HL-60 (cell line): Measurements from ENCODE around the gene MEN1.

ENCODE experiments used
- GABPA ChIP-seq: IDR thresholded peaks from 2 replicates; pipeline ENCODE4 v1.6.1; 2012; ENCODE audit warnings: low read depth
- POLR2AphosphoS5 ChIP-seq: IDR thresholded peaks from 2 replicates; pipeline ENCODE4 v1.6.1; 2012; ENCODE audit warnings: low read depth
- TF ChIP-seq, protein P1 (sequence below): IDR thresholded peaks from one replicate; pipeline ENCODE4 v1.5.1; 2011; ENCODE audit warnings: low read length, control low read depth, inconsistent platforms; ENCODE audit not compliant: insufficient read depth

DNA sequence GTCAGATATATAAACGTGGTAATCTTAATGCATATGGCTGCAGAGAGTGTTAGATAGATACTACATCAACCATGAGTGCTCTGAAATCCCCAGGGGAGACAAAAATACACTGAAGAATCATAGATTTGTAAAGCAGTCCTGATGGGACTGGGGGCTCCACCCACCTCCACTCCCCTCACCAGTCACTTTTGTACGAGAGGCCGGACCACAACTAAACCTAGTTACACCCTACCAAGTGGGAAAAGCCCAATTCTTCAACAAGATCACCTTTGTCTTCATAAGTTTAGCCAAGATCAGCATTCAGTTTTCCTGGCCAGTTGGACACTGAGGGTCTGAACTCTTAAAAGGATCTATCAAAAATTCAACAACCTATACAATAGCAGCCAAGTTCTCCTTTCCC, 33.5 kb downstream of the MEN1 start:
- TF ChIP-seq, protein P1, sequence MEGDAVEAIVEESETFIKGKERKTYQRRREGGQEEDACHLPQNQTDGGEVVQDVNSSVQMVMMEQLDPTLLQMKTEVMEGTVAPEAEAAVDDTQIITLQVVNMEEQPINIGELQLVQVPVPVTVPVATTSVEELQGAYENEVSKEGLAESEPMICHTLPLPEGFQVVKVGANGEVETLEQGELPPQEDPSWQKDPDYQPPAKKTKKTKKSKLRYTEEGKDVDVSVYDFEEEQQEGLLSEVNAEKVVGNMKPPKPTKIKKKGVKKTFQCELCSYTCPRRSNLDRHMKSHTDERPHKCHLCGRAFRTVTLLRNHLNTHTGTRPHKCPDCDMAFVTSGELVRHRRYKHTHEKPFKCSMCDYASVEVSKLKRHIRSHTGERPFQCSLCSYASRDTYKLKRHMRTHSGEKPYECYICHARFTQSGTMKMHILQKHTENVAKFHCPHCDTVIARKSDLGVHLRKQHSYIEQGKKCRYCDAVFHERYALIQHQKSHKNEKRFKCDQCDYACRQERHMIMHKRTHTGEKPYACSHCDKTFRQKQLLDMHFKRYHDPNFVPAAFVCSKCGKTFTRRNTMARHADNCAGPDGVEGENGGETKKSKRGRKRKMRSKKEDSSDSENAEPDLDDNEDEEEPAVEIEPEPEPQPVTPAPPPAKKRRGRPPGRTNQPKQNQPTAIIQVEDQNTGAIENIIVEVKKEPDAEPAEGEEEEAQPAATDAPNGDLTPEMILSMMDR: no peak
- TF ChIP-seq POLR2AphosphoS5 (no peak), GABPA (no peak)
